Middle frontal gyrus (tissue), 1 donor: ENCODE data around the gene RAX2.

ENCODE experiments used
- DNase-seq: peaks from one replicate; pipeline ENCODE4 v3.0.0-alpha.2; 2015; ENCODE audit warnings: low spot score; ENCODE audit errors: extremely low spot score

The RAX2 gene

GRCh38 chr19:3730457-3730958 lies 41.5 kb downstream of the RAX2 start:
- DNase-seq = no peak

GRCh38 chr19:3725640-3726310 lies 46.3 kb downstream of the RAX2 start:
- DNase-seq = no peak

- no peak for DNase-seq
Observed at GRCh38 chr19:3725121-3725520, 46.9 kb downstream of the RAX2 start.

GRCh38 chr19:3723883-3724282 lies 48.1 kb downstream of the RAX2 start:
- DNase-seq = no peak

GRCh38 chr19:3723110-3723488 lies 48.9 kb downstream of the RAX2 start:
- DNase-seq = no peak

- DNase-seq = no peak
Observed at GRCh38 chr19:3722443-3723109, 49.5 kb downstream of the RAX2 start.

- DNase-seq = no peak
Observed at GRCh38 chr19:3721887-3722442, 50.1 kb downstream of the RAX2 start.

GRCh38 chr19:3721131-3721886 lies 50.7 kb downstream of the RAX2 start:
- no peak for DNase-seq

GRCh38 chr19:3720349-3720917 lies 51.6 kb downstream of the RAX2 start:
- DNase-seq = no peak

- no peak for DNase-seq
Observed at GRCh38 chr19:3719868-3720267, 52.2 kb downstream of the RAX2 start.
